Stimulated activated CD4-positive, alpha-beta T cell treated with anti-CD3 and anti-CD28 coated beads, Interleukin-1b, Interleukin-23, amount 100 ng/mL, for 4 hours (primary cell): ENCODE data around the gene TMEM178B.

Source experiments
- DNase-seq, 2 donors: peaks; one replicate each; pipeline ENCODE4 v3.0.0-alpha.2; 2020; ENCODE audit warnings: low read depth in 2 of 2

Gene TMEM178B

DNA sequence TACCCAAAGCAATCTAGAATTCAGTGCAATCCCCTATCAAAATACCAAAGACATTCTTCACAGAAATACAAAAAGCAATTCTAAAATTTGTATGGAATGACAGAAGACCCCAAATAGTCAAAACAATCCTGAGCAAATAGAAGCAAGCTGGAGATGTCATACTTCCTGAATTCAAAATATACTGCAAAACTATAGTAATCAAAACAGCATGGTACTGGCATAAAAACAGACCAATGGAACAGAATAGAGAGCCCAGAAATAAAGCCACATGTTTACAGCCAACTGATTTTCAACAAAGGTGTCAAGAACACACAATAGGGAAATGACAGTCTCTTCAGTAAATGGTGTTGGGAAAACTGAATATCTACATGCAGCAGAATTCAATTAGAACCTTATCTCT lies 353.3 kb downstream of the TMEM178B start:
- DNase-seq, result no peak

DNA sequence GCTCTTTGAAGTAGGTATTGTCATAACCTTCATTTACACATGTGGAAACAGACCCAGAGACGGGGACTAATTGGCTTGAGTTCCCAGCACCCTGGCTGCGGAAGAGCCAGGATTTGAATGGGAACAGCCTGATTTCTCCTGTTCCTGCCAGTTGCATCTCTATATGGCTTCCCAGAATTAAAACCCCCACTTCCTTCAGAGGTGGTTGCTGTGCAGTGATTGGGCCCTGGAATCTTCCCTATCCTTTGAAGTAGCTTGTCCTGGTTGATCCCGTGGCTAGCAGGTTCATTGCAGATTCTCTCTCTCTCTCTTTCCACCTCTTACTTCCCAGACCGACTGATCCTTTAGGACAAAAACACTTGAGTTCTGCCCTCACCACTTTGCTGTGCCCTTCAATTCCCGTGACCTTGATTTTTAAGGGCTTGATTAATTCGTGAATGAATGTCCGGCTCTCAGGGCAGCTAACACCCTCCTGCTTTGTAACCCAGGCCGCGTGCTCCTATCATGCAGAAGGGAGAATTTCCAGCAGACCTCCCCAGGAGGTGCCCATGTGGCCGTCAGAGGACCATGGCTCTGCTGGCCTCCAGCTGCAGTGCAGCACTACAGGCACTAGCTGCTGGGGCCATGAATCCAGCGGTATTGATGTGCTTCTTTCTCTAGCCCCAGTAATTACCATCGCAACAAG lies 356.7 kb downstream of the TMEM178B start:
- DNase-seq, result no peak

DNA sequence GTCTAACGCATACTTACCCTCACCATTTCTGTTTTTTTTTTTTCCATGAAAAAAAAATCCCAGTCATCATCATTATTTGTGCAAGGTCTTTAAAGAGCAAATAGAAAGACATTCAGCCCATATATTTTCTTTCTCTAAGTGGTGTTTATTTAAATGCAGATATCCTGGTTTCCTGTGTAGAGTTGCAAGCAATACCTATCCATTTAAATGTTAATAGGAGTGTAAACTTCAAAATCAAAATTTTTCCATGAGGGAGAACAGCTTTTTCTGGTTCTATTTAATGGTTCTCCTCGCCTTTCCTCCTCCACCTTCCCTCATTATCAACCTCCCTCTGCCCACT lies 357.2 kb downstream of the TMEM178B start:
- DNase-seq, result no peak

DNA sequence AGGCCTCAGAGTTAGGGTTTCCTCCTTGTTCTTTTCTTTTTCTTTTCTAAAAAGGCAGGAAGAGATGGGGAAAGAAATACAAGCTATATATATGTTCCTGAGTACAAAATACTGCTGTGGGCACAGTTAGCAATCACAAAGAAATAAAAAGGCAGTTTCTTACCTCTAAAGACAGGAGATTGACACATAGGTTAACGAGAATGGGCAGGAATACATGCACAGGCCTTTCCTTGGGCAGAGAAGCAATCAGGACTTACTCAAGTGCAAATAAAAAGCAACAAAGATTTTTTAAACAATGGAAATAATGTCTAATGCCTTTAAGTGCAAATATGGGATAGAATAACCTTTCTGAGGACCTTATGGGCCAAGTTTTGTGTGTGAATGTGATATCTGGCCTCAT lies 357.8 kb downstream of the TMEM178B start:
- no peak for DNase-seq

DNA sequence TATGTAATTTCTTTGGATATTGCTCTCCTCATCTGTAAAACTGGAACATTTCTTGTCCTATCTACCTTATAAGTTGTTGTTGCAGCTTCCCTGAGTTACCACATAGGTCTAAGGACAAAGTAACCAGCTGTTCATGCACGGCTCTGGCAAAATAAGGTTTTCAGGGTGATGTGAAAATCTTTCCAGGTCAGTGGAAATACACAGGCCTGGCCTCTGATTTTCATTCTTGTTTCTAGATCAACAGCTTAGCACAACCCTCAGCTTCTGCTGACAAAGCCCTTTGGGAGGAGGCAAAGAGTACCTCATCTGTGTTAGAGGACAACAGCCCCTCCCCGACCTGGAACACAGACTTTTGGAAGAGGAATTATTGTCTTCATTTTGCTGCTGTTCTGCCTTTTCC lies 359.8 kb downstream of the TMEM178B start:
- no peak for DNase-seq

DNA sequence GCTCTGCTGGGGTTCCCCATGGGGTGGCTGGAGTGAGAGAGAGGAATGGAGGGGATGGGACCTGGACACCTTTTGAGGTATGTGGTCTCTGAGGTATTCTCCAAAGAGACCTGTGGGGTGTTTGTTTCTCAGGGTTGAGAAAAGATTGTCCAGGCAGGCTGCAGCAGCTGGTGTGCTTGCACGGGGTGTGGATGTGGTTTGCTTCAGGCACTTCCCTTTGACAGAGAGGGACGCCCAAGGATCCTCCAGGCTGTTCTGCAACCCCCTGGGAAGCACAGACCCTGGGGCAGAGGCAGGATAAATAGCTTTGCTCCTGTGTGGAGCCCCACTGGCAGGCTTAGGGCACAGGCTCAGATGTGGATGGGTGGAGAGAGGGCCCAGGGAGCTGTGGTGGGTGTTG lies 362.3 kb downstream of the TMEM178B start:
- DNase-seq, result no peak

DNA sequence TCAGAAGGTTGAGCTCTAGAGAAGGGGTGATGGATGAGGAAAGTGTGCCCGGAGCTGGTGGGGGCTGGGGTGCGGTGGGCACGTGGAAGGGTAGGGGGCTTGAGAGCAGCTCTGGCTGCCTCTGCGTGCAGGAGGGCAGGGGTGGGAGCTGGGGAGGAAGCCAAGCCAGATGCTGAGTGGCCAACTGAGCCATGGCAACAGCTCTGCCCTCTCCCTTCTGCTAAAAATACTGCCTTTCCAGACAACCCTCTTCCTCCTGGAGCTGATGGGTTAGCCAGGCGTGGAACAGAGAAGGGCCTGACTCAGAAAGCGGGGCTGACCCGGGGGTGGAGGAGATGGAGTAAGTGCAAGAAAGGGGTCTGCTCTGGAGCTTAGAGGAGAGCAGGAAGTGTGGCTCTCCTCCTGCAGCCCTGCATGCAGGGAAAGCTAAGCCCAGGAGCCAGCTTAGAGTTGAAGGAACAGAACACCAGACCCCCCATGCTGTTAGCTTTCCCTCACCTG lies 362.8 kb downstream of the TMEM178B start:
- DNase-seq, result no peak

DNA sequence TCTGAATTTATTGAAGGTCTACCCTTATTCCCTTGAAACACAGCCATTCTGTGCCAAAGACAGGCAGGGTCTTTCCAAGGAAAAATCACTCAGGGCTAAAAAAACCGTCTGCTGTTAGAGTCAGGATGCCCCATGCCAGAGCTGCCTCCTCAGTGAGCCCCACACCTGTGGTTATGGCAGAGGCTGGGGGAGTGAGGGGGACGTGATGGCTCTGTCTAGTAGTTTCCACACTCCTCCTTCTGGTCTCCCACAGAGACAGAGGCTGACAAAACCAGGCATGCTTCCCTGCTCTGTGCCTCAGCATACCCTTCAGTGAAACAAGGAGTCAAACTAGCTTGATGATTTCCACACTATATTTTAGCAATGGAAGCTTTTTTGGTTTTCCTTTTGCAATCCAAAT lies 365.3 kb downstream of the TMEM178B start:
- DNase-seq, result no peak

DNA sequence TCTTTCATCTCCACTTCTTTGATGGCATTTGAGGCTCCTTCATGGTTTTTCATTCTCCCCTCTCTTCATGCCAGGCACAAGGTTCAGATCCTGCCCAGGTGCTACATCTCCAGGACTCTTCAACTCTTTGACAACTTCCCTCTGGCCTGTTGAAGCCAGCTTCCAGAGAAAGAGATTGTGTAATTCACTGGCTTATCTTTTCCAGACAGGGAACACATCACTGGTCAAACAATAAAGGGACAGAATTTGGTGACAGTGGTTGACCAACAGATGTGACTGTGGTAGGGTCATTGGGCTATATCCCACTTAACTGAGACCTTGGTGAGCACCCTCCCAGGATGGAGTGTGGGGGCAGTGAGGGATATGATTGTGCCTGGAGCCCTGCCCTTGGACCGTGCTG lies 365.9 kb downstream of the TMEM178B start:
- no peak for DNase-seq

DNA sequence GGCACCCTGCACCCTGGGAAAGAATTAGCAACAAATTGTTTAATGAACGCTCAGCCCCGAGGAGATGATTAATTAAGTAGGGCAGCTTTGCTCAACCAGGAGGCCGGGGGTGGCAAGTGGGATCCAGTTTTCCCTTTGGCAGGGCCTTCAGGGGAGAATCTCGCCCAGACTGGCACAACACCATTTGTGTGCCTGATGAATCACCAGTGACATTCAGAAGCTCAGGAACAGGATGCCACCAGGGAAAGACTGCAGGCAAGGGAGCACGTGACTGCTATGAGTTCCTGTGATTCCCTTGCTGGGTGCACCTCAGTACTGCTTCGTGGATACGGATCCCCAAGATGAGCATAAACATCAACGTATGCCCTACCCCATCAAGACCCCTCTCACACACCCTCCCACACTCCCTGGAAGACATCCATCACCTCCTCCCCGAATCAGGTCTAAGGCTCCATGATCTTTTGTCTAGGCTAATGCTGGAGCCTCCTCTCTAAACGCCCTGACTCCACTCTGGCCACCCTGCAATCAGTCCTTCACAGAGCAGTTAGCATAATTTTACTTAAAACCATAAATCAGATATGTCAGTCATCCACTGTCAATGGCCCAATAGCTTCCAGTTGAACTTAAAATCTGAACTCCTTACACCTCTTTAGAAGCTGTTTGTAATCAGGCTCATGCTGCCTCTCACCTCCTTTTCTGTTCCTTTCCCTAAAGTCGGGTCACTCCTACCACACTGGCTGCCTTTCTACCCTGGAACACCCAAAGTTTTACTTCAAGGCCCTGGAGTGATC lies 368.2 kb downstream of the TMEM178B start:
- no peak for DNase-seq

DNA sequence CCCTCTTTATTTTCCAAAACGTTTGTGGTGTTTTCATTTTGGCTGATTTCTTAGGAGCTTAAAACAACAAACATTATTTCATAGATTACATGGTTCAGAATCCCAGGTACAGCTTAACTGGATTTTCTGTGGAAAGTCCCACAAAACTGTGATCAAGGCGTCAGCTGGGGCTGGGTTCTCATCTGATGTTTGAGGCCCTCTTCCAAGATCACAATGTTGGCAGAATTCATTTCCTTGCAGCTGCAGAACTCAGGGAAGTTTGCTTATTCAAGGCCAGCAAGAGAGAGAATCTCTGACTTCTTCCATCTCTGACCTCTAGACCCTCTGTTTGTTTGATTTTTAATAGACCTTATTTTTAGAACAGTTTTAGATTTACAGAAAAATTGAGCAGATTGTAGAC lies 368.9 kb downstream of the TMEM178B start:
- no peak for DNase-seq

DNA sequence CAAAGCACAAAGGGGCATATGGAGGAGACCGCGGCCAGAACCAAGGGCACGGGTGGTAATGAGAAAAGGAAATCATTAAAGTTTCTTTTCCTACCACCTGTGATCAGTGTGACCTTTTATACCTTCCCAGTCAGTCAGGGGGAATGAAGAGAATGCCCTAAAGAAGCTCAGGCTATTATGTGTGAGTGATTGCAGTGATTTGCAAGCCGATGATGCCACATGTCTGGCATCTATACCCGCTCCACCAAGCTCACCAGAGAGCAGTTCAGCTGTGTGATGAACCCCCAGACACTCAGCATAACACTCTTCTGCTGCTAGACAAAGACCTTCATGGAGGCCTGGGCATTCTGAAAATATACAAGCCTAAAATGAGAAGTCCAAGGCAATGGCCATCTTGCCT lies 371.1 kb downstream of the TMEM178B start:
- no peak for DNase-seq

DNA sequence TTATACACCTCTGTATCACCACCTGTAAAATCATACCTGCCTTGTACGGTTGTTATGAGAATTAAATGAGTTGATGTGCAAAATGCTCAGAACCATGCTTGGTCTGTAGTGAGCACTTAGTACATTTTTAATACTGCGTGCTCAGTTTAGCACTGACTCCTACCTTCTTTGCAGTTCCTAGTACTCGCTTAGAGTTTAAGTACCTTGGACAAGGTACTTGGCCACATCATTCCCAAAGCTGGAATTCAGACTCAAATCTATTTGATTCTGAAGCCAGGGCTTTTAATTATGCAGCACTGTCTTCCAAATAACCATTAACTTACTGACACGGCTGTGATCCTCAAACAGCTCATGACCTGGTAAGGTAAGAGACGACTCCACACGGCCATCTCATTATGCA lies 377.4 kb downstream of the TMEM178B start:
- no peak for DNase-seq

DNA sequence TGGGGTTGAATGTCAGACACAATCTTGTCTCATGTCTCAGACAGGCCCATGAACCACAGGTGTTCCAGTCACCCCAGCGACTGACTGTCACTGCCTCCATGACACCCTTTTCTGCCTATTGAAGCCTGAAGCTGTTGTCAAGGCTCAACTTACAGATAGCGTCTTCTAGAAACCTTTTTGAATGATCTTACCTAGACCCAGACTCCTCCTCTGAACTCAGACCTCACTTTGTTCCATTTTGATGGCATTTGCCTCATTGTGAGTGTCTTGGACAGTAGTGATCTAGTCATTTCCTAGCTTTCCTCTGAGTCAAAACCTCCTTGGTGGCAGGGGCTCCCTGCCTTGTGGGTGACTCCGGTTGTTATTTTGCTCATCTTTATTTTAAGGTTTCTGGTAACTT lies 379.0 kb downstream of the TMEM178B start:
- DNase-seq, result no peak

DNA sequence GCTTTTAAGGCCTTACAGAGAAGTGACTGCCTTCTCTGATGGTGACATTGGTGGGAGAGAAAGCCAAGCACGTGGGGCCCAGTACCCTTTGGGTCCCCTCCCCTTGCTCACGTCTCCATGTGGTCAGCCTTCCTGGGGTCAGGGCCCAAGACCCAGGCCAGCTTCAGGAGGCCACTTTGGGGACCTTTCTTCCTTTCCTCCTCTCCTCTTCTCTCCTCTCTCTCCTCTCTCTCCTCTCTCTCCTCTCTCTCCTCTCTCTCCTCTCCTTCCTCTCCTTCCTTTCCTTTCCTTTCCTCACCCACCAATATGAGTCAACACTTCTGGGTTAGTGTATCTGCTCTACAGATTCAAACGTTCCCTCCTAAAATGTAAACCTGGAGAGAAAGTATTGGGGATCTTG lies 380.5 kb downstream of the TMEM178B start:
- no peak for DNase-seq

DNA sequence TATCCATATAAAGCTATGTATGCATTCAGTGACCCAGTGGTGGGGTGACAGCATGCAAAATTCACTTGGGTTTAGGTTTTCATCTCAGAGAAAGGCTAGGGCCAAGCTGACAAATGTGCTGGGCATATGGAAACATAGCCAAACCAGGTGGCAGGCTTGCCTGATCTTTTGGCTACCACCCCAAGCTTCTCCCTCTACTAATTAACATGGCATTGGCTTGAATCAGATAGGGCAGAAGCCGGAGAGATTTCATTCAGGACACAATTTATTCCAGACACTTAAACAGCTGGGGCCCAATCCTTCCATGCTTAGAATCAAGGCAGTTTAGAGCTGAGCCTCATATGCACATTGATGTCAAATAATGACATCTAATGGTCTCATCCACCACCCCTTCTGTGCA lies 381.9 kb downstream of the TMEM178B start:
- DNase-seq, result no peak

DNA sequence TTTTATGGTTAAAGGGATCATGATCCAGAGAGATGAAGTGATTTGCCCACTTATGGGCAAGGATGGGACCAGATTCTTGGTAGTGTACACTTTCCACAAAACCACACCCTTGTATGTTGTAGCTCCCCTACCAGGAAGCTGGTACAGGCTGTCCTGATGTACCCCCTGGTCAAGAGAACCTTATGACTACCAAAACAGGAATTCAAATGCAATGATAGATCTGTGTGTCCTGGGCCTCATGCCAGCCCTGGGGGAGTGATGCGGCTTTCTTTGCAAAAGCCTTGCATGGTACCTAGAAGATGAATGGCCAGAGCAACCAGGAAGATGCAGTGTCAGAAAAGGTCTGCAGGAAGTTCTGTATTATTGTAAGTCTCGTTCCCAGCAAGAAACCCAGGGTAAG lies 382.4 kb downstream of the TMEM178B start:
- no peak for DNase-seq

DNA sequence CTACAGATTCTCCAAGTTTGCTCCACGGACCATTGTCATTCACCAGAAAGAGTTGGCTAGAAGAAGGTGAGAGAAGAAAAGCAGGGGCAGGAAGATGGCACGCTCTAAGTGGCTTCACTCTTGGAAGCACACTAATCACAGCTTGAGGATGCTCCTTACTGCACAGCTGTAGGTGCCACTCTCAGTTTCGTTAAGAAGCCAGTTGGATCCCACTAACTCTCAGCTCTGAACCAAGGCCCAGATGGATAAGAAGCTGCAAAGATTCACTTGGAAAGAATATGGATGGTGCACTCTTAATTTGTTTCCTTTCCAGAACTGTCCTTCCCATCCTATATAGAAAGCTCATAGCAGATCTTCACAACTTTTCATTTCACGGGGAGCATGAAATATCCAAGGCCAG lies 382.8 kb downstream of the TMEM178B start:
- DNase-seq, result no peak

DNA sequence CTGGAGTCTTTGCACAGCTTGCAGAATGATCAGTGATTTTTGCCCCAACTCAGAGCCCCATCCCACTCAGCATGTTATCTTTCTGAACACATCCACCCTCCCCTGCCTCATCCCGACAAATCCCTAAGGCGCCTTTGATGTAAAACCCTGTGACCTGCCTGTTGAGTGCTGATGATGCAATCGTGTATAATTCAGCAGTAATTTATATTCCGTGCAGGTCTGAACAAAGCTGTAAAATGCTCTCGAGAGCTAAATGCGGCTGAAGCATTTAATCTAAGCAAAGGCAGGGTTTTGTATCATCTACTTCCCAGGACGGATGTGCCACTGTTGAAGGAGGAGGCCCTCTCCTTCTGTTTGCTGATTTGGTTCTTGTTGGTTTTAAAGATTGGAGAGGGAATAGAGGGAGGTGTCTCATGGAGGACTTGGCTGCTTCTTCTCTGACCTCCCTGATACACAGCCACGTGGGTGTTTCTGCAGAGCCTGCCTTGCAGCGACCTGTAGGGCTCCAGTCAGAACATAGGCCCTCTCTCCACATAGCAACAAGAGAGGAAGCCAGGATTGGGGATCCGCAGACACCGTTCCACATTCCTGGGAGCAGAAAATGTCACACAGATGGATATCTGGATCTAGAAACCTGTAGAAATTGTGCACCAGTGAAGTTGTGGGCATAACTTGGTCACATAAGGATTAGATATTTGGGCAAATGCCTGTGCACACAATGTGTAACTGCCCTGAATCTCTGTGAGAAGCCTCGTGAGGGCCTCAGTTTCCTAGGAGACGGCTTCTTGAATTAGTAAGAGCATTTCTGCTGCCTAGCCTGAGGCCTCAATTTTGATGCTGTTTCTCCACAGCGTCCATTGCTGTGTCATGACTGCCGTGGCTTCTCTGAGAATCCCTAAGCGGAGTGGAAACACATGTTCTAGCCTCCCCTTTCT lies 387.2 kb downstream of the TMEM178B start:
- no peak for DNase-seq

DNA sequence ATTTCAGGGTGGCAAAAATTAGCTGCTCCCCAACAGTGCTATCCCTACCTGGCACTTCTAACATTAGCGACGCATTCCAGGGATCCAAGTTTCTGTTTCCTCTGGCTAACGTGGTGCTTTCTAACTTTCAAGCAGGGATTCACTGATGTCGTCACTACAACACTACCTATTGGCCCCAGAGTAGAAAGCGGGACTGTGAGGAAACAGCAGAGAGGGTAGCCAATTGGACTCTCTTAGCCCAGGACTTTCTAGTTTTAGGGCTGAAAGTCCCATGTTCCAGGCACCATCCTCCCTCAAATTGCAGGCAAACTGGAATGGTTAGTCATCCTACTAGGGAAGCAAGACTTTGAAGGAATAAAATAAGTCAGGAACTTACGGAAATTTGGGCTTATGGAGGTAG lies 388.1 kb downstream of the TMEM178B start:
- DNase-seq, result no peak

DNA sequence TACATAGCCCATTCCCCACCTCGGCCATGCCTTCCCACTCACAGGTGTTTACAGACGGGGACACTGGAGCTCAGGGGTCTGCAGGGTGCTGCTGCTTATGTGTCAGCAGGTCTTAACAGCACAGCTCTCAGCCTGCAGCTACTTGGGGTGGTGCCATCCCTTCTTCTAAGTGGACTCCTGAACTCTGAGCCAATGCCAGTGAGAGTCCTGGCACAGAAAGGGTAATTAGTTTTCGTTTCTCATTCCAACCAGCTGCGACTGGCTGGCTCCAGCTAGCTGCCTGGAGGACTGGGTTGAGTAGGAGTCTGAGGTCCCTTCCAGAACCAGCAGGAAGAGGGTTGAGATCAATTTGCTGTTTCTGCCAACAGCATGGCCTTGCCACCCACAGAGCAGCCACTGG lies 389.1 kb downstream of the TMEM178B start:
- DNase-seq, result no peak

DNA sequence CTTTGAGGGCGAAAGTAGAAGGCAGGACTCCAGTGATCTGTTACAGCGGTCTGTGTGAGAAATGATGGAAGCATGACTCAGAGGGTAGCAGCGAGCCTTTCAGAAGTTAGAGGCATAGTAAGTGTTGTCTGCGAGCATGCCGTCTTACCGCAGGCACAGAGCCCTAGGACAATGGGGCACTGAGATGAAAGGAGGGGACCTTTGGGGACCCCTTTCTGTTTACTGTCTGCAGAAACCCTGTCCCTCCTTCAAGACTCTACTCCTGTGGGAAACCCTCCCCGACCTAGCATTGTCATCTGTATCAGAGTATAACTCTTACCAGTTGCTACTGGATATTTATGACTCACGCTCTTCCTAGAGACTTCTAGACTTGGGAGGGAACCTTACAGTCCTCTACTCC lies 390.1 kb downstream of the TMEM178B start:
- DNase-seq, result no peak
